H9 (cell line): ENCODE results near the gene MCHR2. TPM values are rescaled to one million over a fixed set of nuclear protein-coding genes. Genes with fewer than 3 reads are reported as not detected.

Experiments
- DNase-seq: peaks from one replicate; pipeline ENCODE4 v3.0.0-alpha.2; 2017
- H2AFZ ChIP-seq: one replicate; pipeline ENCODE4 v1.6.1; 2013; ENCODE audit warnings: mild to moderate bottlenecking, low read length, control low read depth, moderate library complexity
- H2AK5ac ChIP-seq: 2 replicates; pipeline ENCODE4 v1.6.1; 2013; ENCODE audit warnings: low read length, control low read depth, mixed read lengths; ENCODE audit not compliant: insufficient read length
- H2BK120ac ChIP-seq: one replicate; pipeline ENCODE4 v1.6.1; 2013; ENCODE audit warnings: low read depth, mild to moderate bottlenecking, low read length, control low read depth, inconsistent platforms; ENCODE audit not compliant: poor library complexity, severe bottlenecking
- H2BK12ac ChIP-seq: 2 replicates; pipeline ENCODE4 v1.6.1; 2013; ENCODE audit warnings: low read length, control low read depth, mixed read lengths, low read depth; ENCODE audit not compliant: insufficient read length
- H2BK15ac ChIP-seq: 2 replicates; pipeline ENCODE4 v1.6.1; 2013; ENCODE audit warnings: low read depth, low read length, control low read depth
- H2BK20ac ChIP-seq: one replicate; pipeline ENCODE4 v1.6.1; 2013; ENCODE audit warnings: low read depth, mild to moderate bottlenecking, low read length, control low read depth, inconsistent platforms; ENCODE audit not compliant: poor library complexity, severe bottlenecking
- H2BK5ac ChIP-seq: 2 replicates; pipeline ENCODE4 v1.6.1; 2013; ENCODE audit warnings: low read length, control low read depth, mixed read lengths; ENCODE audit not compliant: insufficient read length
- H3K14ac ChIP-seq: 2 replicates; pipeline ENCODE4 v1.6.1; 2013; ENCODE audit warnings: low read length, control low read depth; ENCODE audit not compliant: insufficient read depth
- H3K18ac ChIP-seq: 2 replicates; pipeline ENCODE4 v1.6.1; 2013; ENCODE audit warnings: low read depth, mild to moderate bottlenecking, mixed read lengths, low read length, control low read depth; ENCODE audit not compliant: insufficient read length
- H3K23ac ChIP-seq: 2 replicates; pipeline ENCODE4 v1.6.1; 2013; ENCODE audit warnings: low read length, control low read depth, mixed read lengths, low read depth; ENCODE audit not compliant: insufficient read length
- H3K23me2 ChIP-seq: 2 replicates; pipeline ENCODE4 v1.6.1; 2013; ENCODE audit warnings: low read depth, mild to moderate bottlenecking, mixed read lengths, low read length, control low read depth; ENCODE audit not compliant: insufficient read length, poor library complexity, severe bottlenecking
- H3K27ac ChIP-seq: 2 replicates; pipeline ENCODE4 v1.5.1; 2013; ENCODE audit warnings: low read length, control low read depth, mixed read lengths, low read depth; ENCODE audit not compliant: insufficient read length
- H3K27me3 ChIP-seq: 2 replicates; pipeline ENCODE4 v1.6.1; 2013; ENCODE audit warnings: low read length, control low read depth, inconsistent platforms; ENCODE audit not compliant: insufficient read depth
- H3K4ac ChIP-seq: 2 replicates; pipeline ENCODE4 v1.6.1; 2013; ENCODE audit warnings: low read depth, mild to moderate bottlenecking, control low read depth, inconsistent platforms, low read length, moderate library complexity
- H3K4me1 ChIP-seq: 2 replicates; pipeline ENCODE4 v1.6.1; 2013; ENCODE audit warnings: low read length, control low read depth, inconsistent platforms; ENCODE audit not compliant: insufficient read depth
- H3K4me2 ChIP-seq: 2 replicates; pipeline ENCODE4 v1.6.1; 2013; ENCODE audit warnings: low read length, control low read depth, mixed read lengths; ENCODE audit not compliant: insufficient read length, insufficient read depth
- H3K56ac ChIP-seq: 2 replicates; pipeline ENCODE4 v1.6.1; 2013; ENCODE audit warnings: low read depth, mild to moderate bottlenecking, mixed read lengths, low read length, control low read depth; ENCODE audit not compliant: insufficient read length
- H3K79me1 ChIP-seq: 2 replicates; pipeline ENCODE4 v1.6.1; 2013; ENCODE audit warnings: low read depth, mild to moderate bottlenecking, moderate library complexity, low read length, control low read depth, inconsistent platforms; ENCODE audit not compliant: insufficient read depth, poor library complexity, severe bottlenecking
- H3K79me2 ChIP-seq: 2 replicates; pipeline ENCODE4 v1.6.1; 2013; ENCODE audit warnings: low read length, control low read depth, inconsistent platforms; ENCODE audit not compliant: insufficient read depth
- H3K9ac ChIP-seq: 2 replicates; pipeline ENCODE4 v1.6.1; 2013; ENCODE audit warnings: low read length, control low read depth, mixed read lengths; ENCODE audit not compliant: insufficient read length; ENCODE audit errors: extremely low read depth
- H3K9me3 ChIP-seq: one replicate; pipeline ENCODE4 v1.6.1; 2013; ENCODE audit warnings: low read depth, low read length, inconsistent platforms; ENCODE audit not compliant: control insufficient read depth
- H3T11ph ChIP-seq: one replicate; pipeline ENCODE4 v1.6.1; 2013; ENCODE audit warnings: mild to moderate bottlenecking, low read length, control low read depth, inconsistent platforms
- H4K20me1 ChIP-seq: one replicate; pipeline ENCODE4 v1.6.1; 2013; ENCODE audit not compliant: control insufficient read depth, insufficient read length, insufficient read depth
- H4K5ac ChIP-seq: 2 replicates; pipeline ENCODE4 v1.6.1; 2013; ENCODE audit warnings: low read depth, mild to moderate bottlenecking, mixed read lengths, low read length, control low read depth; ENCODE audit not compliant: insufficient read length
- H4K8ac ChIP-seq: replicated peaks from 2 replicates; pipeline ENCODE4 v1.6.1; 2013; ENCODE audit warnings: low read length, control low read depth, mixed read lengths, low read depth; ENCODE audit not compliant: insufficient read length
- H4K91ac ChIP-seq: 2 replicates; pipeline ENCODE4 v1.6.1; 2013; ENCODE audit warnings: low read depth, mild to moderate bottlenecking, moderate library complexity, mixed read lengths, low read length, control low read depth; ENCODE audit not compliant: insufficient read length
- H3K27ac Mint-ChIP-seq, 3 experiments: 2 replicates in 2 of 3; 3 replicates in 1 of 3; pipeline ENCODE4 v1.8.0; 2020 to 2021; ENCODE audit warnings: mixed read lengths in 3 of 3, mild to moderate bottlenecking in 1 of 3, moderate library complexity in 1 of 3
- H3K27me3 Mint-ChIP-seq: 2 replicates; pipeline ENCODE4 v1.8.0; 2021; ENCODE audit warnings: low read depth, mild to moderate bottlenecking, moderate library complexity, mixed read lengths
- H3K36me3 Mint-ChIP-seq, 3 experiments: 2 replicates in 2 of 3; 3 replicates in 1 of 3; pipeline ENCODE4 v1.8.0; 2020 to 2021; ENCODE audit warnings: low read depth in 3 of 3, mixed read lengths in 3 of 3; ENCODE audit not compliant: insufficient read depth in 1 of 3
- H3K4me1 Mint-ChIP-seq, 2 experiments: 2 replicates each; pipeline ENCODE4 v1.8.0; 2020; ENCODE audit warnings: mixed read lengths in 2 of 2
- H3K4me3 Mint-ChIP-seq, 2 experiments: 2 replicates in 1 of 2; 3 replicates in 1 of 2; pipeline ENCODE4 v1.8.0; 2020 to 2021; ENCODE audit warnings: mild to moderate bottlenecking in 2 of 2, mixed read lengths in 2 of 2, moderate library complexity in 1 of 2
- H3K9me3 Mint-ChIP-seq, 2 experiments: 2 replicates in 1 of 2; 3 replicates in 1 of 2; pipeline ENCODE4 v1.8.0; 2020; ENCODE audit warnings: mild to moderate bottlenecking in 2 of 2, mixed read lengths in 2 of 2, moderate library complexity in 1 of 2
- CTCF ChIP-seq: fragments of 200-600 bp; sonication (generic); conservative IDR thresholded peaks from 3 replicates; pipeline ENCODE4 v1.8.0; 2021; ENCODE audit warnings: antibody characterized with exemption, mild to moderate bottlenecking
- WGBS: extraction: QIAGEN DNeasy Blood & Tissue Kit; methylation state at CpG from one replicate; pipeline ENCODE4 v1.1.7; 2013; ENCODE audit warnings: missing lambda C conversion rate, low lambda C conversion rate, mixed read lengths; ENCODE audit not compliant: insufficient read length; ENCODE audit errors: extremely low coverage; 5-methylcytosine and 5-hydroxymethylcytosine counted together
- total RNA-seq: library from RNA; stranded (reverse); gene quantifications from 2 replicates; pipeline ENCODE4 v1.2.1, GENCODE V29; 2021

Gene MCHR2
- total RNA-seq, 1 experiment from 2014 or later = not detected

- DNase-seq = no peak
- Histone ChIP-seq H4K91ac (no peak overlapping the region), H2BK12ac (no peak overlapping the region), H2BK5ac (no peak overlapping the region), H3K4me1 (no peaks in the 10 kb centered on the region), H3K18ac (no peak overlapping the region), H3K23ac (no peak overlapping the region), H2BK15ac (no peak overlapping the region), H3K14ac (no peak overlapping the region), H2BK20ac (no peak overlapping the region), H3K9ac (peak overlapping the region; percentile 48), H2AK5ac (no peak overlapping the region), H4K8ac (no peak overlapping the region), H3K79me1 (no peaks in the 10 kb centered on the region), H3K79me2 (no peaks in the 10 kb centered on the region), H3K27ac (no peak overlapping the region), H3K9me3 (no peaks in the 10 kb centered on the region), H3K4me2 (peak overlapping the region; percentile 46), H3K56ac (no peak overlapping the region), H2AFZ (peak overlapping the region; percentile 94), H2BK120ac (no peak overlapping the region), H3T11ph (no peak overlapping the region), H4K5ac (no peak overlapping the region), H4K20me1 (no peaks in the 10 kb centered on the region), H3K4ac (no peak overlapping the region), H3K27me3 (peaks cover 14% of the 10 kb centered on the region; the same call in 1 of the 2 replicates), H3K23me2 (peaks cover 7% of the 10 kb centered on the region)
- peaks cover 6 to 12% of the 10 kb centered on the region in 2 experiments for H3K4me1 Mint-ChIP-seq
- H3K27ac Mint-ChIP-seq = no peak overlapping the region
- peaks cover 58% of the 10 kb centered on the region for H3K27me3 Mint-ChIP-seq
- no peaks in the 10 kb centered on the region for H3K9me3 Mint-ChIP-seq
- no CpG with 5 or more reads among the region's 9 CpGs for WGBS
- TF ChIP-seq CTCF = no peak
- H3K36me3 Mint-ChIP-seq = no peaks in the 10 kb centered on the region
- H3K4me3 Mint-ChIP-seq = peak overlapping the region; percentile 84 to 91
Observed at GRCh38 chr6:99993146-99993532, 884 bp downstream of the MCHR2 start.
